Activated CD8-positive, alpha-beta T cell treated with anti-CD3 and anti-CD28 coated beads, Interleukin-2, amount 10 ng/mL, durations not matched to agents 7 days and 5 days (primary cell): Measurements from ENCODE around the gene ATG2A. TPM values are rescaled to one million over a fixed set of nuclear protein-coding genes. Genes with fewer than 3 reads are reported as not detected.

Experiments used
- ATAC-seq: fragments of 150-1000 bp; cut with Tn5 transposase; one replicate; pipeline ENCODE4 v1.10.0; 2021; ENCODE audit warnings: moderate library complexity
- CTCF ChIA-PET: fragments of 350-600 bp; sonication (Branson Sonifier 250); formaldehyde crosslinking; loops from one replicate; lab custom pipeline; 2021; ENCODE audit warnings: antibody characterized with exemption; lab: Charles Lee
- POLR2A ChIA-PET: fragments of 350-600 bp; sonication (Branson Sonifier 250); formaldehyde crosslinking; loops from one replicate; lab custom pipeline; 2021; ENCODE audit warnings: antibody characterized with exemption; lab: Charles Lee
- DNase-seq: peaks from one replicate; pipeline ENCODE4 v3.0.0-alpha.2; 2020
- H3K27ac Mint-ChIP-seq: one replicate; pipeline ENCODE4 v1.8.0; 2021; ENCODE audit warnings: mild to moderate bottlenecking, mixed read lengths
- H3K27me3 Mint-ChIP-seq: one replicate; pipeline ENCODE4 v1.8.0; 2021; ENCODE audit warnings: low read depth, mixed read lengths
- H3K36me3 Mint-ChIP-seq: one replicate; pipeline ENCODE4 v1.8.0; 2021; ENCODE audit warnings: low read depth, mixed read lengths
- H3K4me1 Mint-ChIP-seq: one replicate; pipeline ENCODE4 v1.8.0; 2021; ENCODE audit warnings: low read depth, mixed read lengths
- H3K4me3 Mint-ChIP-seq: one replicate; pipeline ENCODE4 v1.8.0; 2021; ENCODE audit warnings: mild to moderate bottlenecking, mixed read lengths
- H3K9me3 Mint-ChIP-seq: one replicate; pipeline ENCODE4 v1.8.0; 2022; ENCODE audit warnings: mixed read lengths; ENCODE audit not compliant: insufficient read depth
- total RNA-seq, 2 experiments: library from RNA; stranded (reverse); gene quantifications; one replicate each; pipeline ENCODE4 v1.2.3, GENCODE V29; 2021

ATG2A gene
- 10 to 100 TPM; 20.6 to 23.1 TPM for total RNA-seq

DNA sequence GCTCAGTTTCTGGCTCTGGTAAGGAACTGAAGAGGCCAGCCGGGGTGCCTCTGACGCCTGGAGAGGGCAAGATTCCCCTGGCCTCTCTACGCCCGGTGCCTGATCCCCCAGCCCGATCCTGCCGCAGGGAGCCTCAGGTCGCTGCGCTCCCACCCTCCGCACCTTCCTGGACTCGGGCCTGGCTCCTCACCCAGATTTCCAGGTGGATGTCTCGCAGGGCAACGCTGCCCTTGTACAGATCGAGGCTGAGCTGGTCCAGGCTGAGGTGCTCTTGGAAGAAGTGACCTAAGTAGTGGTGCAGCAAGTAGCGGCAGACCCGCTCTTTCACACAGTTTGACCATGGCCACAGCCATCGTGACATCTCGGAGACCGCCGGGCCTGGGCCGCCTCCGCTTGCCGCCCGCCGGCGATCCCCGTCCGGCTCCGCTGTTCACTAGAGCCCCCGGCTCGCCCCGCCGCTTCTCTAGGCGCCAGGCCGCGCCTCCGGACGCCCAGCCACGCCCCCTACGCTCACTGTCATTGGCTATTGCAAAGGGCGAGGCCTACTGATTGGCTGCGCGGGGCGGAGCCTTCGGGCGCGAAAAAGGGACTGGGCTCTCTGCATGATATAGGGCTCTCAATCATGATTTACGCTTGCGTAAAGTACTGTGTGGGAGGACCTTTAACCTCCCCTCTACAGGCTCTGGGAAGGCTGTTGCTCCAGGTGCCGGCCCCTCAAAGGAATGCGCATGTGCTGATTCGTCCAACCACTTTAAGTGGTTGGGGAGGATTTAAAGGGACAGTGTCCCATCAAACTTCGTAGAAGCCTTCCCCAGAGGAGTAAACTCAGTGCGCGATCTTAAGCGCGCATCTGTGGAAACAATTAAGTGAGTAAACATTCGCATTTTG, at the start of gene ATG2A:
TSS of gene ATG2A (minus strand) at position 435 of the 888 bp plus-strand sequence. CDS start at position 361, 74 bp downstream.
- ChIA-PET POLR2A (interaction anchor here (1.0 to 1.4 kb wide), 3 partner anchors 58 to 205 kb away, joined by 3 to 5 read pairs (median 4); partner anchors contain the start of genes FAU, MRPL49 and VPS51), CTCF (interaction anchor here (0.9 to 2.2 kb wide), 10 partner anchors 8 to 193 kb away, joined by 3 to 9 read pairs (median 4); partner anchors contain the start of genes BATF2 and CDC42BPG)
- Mint-ChIP-seq H3K9me3 (no peaks in the 10 kb centered on the region), H3K27ac (peak within 1 kb of the TSS; percentile 97), H3K4me3 (peak within 1 kb of the TSS; percentile 89), H3K36me3 (peaks cover 4% of the 10 kb centered on the region), H3K4me1 (peaks cover 28% of the 10 kb centered on the region), H3K27me3 (no peaks in the 10 kb centered on the region)
- ATAC-seq (peak; percentile 99), DNase-seq (peak; percentile 99)

DNA sequence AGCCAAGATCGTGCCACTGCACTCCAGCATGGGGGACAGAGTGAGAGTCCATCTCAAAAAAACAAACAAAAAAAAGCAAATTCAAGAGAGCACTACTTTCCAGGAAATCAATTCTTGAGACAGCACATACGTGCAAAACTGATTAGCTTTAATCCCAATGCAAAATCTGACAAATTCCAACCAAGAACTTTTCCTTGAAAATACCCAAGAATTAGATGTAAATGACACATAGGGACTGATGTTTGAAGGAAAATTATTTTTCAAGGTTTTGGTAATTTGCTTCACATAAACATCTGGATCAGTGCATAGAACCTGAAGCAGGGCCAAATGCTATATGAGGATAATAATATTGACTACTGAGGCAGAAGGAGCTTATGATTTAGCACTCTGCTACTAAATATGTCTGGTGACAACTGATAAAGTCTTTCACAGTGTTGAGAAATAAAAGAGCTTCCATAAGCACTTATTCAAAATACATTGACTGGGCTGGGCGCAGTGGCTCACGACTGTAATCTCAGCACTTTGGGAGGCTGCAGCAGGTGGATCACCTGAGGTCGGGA, 46.1 kb upstream of the ATG2A start:
- H3K4me1 Mint-ChIP-seq, result peaks cover 4% of the 10 kb centered on the region

DNA sequence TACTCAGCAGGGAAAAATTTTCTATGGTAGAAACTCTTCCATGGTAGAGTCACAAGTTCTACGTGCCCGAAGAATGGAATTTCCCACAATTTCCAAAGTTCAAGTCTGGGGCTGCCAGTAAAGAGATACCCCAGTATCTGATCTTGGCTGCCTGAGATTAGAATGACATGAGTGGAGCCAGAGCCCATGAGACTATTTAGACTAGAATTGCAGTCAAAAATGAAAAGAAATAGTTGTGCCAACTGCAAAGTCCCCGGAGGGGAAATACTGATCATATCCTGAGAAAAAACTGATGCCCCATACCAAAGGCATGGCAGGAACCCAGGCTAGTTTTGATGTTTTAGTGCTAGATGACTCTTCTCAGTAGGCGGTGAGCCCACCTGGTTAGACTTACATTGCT, 43.7 kb upstream of the ATG2A start:
- DNase-seq (no peak), ATAC-seq (no peak)
- no peak overlapping the region for H3K4me3 Mint-ChIP-seq
- peaks cover 4% of the 10 kb centered on the region for H3K4me1 Mint-ChIP-seq
- ChIA-PET CTCF (no interaction called here), POLR2A (no interaction called here)
- no peaks in the 10 kb centered on the region for H3K9me3 Mint-ChIP-seq
- H3K27me3 Mint-ChIP-seq, result peaks cover 2% of the 10 kb centered on the region
- H3K36me3 Mint-ChIP-seq, result no peaks in the 10 kb centered on the region
- H3K27ac Mint-ChIP-seq, result no peak overlapping the region

More for the DNA sequence above, 46.1 kb upstream of the ATG2A start:
- Mint-ChIP-seq H3K36me3 (no peaks in the 10 kb centered on the region), H3K27me3 (peaks cover 2% of the 10 kb centered on the region), H3K9me3 (no peaks in the 10 kb centered on the region), H3K27ac (no peak overlapping the region), H3K4me3 (no peak overlapping the region)
- POLR2A ChIA-PET, result interaction anchor here (0.5 to 0.6 kb wide), 2 partner anchors 34 to 114 kb away, joined by 3 to 6 read pairs; no protein-coding TSS in a partner anchor
- ATAC-seq (no peak), DNase-seq (no peak)
- CTCF ChIA-PET, result interaction anchor here (1.2 to 1.5 kb wide), 3 partner anchors 10 to 50 kb away, joined by 3 to 5 read pairs (median 3); no protein-coding TSS in a partner anchor

DNA sequence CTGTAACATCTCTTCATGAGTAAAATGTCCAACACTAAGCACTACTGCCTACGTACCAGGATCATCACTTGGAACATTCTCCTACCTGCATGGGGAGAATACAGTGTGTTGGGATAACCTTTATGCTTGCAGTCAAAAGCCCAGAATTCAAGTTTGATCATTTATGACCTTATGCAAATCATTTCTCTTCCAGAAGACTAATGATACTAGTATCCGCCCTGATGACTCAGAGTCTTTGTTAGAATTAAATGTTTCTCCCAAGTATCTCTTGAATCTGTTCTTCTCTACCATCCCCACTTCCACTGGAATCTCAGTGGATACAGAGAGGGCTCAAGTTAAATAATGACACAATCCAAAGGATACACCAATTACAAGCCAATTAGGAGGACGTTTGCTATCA, 42.5 kb upstream of the ATG2A start:
- Mint-ChIP-seq H3K36me3 (no peaks in the 10 kb centered on the region), H3K27ac (no peak overlapping the region), H3K27me3 (peaks cover 5% of the 10 kb centered on the region), H3K4me3 (no peak overlapping the region), H3K9me3 (no peaks in the 10 kb centered on the region), H3K4me1 (no peaks in the 10 kb centered on the region)
- no peak for DNase-seq
- ChIA-PET POLR2A (no interaction called here), CTCF (no interaction called here)
- ATAC-seq, result no peak

DNA sequence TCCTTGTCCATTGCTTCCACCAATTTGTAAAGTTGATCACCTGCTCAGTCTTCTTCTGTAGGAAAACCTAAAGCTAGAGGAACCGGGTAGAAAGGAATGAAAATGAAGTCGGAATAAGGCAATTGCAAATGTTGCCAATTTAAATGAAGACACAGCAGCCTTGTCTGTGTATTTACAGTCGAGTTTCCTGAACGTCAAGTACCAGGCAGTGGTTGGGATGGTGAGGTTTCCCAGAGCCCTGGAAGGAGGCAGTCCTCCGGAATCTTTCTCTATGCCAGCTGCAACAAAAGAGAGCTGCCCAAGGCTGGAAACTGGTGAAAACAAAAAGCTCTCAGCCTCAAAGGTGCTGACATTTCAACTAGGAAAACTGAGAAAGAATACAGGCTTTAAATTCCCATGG, 37.2 kb upstream of the ATG2A start:
- Mint-ChIP-seq H3K27ac (no peak overlapping the region), H3K4me3 (no peak overlapping the region), H3K27me3 (peaks cover 6% of the 10 kb centered on the region), H3K9me3 (no peaks in the 10 kb centered on the region), H3K4me1 (no peaks in the 10 kb centered on the region), H3K36me3 (no peaks in the 10 kb centered on the region)
- DNase-seq (no peak), ATAC-seq (no peak)
- ChIA-PET CTCF (interaction anchor here (0.7 kb wide), 2 partner anchors 58 to 163 kb away, joined by 3 read pairs; partner anchors contain the start of gene ZNHIT2), POLR2A (no interaction called here)

DNA sequence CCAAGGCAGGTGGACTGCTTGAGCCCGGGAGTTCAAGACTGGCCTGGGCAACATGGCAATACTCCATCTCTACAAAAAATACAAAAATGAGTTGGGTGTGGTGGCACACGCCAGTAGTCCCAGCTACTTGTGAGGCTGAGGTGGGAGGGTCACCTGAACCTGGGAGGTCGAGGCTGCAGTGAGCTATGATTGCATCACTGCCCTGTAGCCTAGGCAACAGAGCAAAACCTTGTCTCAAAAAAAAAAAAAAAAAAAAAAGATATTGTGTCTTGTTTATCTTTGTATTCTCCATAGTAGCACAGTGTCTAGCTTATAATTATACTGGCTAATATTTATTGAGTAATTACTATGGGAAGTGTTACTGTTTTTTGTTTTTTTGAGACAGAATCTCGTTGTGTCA, 34.5 kb upstream of the ATG2A start:
- DNase-seq (no peak), ATAC-seq (no peak)
- Mint-ChIP-seq H3K27me3 (peaks cover 6% of the 10 kb centered on the region), H3K4me1 (no peaks in the 10 kb centered on the region), H3K4me3 (no peak overlapping the region), H3K9me3 (no peaks in the 10 kb centered on the region), H3K36me3 (no peaks in the 10 kb centered on the region), H3K27ac (no peak overlapping the region)
- ChIA-PET CTCF (no interaction called here), POLR2A (no interaction called here)

DNA sequence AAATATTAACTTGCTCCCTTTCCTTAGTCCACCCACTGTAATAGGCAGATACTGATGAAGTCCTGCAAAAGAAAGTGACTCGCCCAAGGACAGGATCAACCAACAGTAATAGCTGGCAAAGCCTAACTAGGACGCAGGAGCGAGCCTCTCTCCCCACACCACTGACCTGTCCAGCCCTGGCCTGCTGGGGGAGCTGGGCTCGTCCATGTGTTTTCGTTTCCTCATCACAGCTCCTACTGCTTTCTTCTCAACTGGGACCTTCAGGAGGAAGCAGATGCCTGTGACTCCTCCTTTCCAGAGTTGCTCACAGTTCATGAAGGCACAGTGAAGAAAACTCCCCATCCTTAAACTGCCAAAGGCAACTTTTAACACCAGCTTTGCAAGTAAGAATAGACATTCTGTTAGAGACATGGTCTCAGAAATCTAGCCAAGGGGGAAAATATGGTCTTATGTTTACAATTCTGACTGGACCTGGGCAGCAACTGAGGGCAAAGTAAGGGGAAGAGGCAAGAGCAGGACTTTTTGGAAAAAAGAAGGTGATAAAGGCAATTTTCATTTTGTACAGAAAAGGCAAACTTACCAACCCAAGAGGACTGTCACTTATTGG, 30.3 kb upstream of the ATG2A start:
- Mint-ChIP-seq H3K27ac (no peak overlapping the region), H3K9me3 (no peaks in the 10 kb centered on the region), H3K4me3 (no peak overlapping the region), H3K27me3 (peaks cover 20% of the 10 kb centered on the region), H3K4me1 (no peaks in the 10 kb centered on the region), H3K36me3 (no peaks in the 10 kb centered on the region)
- no peak for ATAC-seq
- CTCF ChIA-PET, result no interaction called here
- DNase-seq, result no peak
- POLR2A ChIA-PET, result no interaction called here

DNA sequence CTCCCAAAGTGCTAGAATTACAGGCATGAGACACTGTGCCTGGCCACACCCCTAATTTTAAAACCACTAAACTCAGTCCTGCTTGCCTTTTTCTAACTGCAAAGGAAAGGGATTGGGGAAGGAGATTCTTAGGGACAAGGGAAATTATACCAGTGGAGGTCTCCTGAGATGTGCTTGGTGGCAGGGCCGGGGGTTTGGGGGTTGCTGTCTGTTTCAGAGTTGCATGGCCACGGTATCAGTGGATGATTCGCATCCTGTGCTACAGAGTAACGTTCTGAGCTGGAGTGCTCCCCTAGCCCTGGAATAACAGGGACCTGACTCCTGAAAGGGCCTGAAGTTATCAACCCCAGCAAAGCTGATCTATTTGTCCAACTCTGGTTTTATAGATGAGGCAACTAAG, 19.5 kb upstream of the ATG2A start:
- POLR2A ChIA-PET, result interaction anchor here (0.6 kb wide), 1 partner anchor 210 kb away, joined by 3 read pairs; no protein-coding TSS in a partner anchor
- CTCF ChIA-PET, result no interaction called here

DNA sequence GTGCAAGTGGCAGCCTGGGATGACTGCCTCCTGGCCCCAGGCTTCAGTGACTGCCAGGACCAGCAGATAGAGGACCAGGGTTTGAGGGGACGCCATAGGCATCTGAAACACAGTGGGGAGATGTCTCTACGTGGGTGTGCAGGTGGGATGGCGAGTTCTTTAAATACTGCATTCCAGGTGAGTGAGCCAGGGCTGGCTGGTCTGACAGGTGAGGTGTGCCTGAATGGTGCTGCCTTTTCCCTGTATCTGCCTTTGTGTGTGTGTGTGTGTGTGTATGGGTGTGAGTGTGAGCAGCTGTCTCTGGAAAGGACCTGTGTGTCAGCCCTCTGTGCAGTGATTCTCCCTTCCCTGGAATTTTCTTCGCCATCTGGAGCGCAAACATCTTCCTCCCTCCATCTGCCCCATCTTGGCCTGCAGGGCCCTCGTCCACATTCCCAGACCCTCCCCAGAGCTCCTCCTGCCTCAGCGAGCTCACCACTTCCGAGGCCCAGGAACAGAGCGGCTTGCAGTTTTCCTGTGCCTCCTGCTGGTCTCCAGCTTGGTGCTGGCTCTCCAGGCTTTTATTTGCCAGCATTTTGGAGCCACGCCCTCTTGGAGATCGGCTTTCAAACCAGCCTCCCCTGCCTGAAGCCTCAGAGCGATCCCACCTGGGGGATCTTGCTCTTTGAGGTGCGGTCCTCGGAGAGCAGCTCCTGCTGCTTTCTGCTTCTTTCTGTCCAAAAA, 18.5 kb upstream of the ATG2A start, which contains the start of gene GPHA2:
TSS of gene GPHA2 (minus strand) at position 535 of the 723 bp plus-strand sequence. CDS start at position 102, 433 bp downstream.
- POLR2A ChIA-PET, result interaction anchor here (0.6 kb wide), 1 partner anchor 9 kb away, joined by 3 read pairs; no protein-coding TSS in a partner anchor
- CTCF ChIA-PET, result no interaction called here
- Mint-ChIP-seq H3K27me3 (no peaks in the 10 kb centered on the region), H3K9me3 (no peaks in the 10 kb centered on the region), H3K27ac (no peak within 1 kb of the TSS), H3K4me3 (no peak within 1 kb of the TSS), H3K4me1 (no peaks in the 10 kb centered on the region), H3K36me3 (peaks cover 10% of the 10 kb centered on the region)
- no peak for ATAC-seq
- no peak for DNase-seq

More for the DNA sequence above, 19.5 kb upstream of the ATG2A start:
- Mint-ChIP-seq H3K4me3 (no peak overlapping the region), H3K36me3 (peaks cover 4% of the 10 kb centered on the region), H3K9me3 (no peaks in the 10 kb centered on the region), H3K27ac (no peak overlapping the region), H3K4me1 (no peaks in the 10 kb centered on the region), H3K27me3 (peaks cover 4% of the 10 kb centered on the region)
- no peak for DNase-seq
- no peak for ATAC-seq

DNA sequence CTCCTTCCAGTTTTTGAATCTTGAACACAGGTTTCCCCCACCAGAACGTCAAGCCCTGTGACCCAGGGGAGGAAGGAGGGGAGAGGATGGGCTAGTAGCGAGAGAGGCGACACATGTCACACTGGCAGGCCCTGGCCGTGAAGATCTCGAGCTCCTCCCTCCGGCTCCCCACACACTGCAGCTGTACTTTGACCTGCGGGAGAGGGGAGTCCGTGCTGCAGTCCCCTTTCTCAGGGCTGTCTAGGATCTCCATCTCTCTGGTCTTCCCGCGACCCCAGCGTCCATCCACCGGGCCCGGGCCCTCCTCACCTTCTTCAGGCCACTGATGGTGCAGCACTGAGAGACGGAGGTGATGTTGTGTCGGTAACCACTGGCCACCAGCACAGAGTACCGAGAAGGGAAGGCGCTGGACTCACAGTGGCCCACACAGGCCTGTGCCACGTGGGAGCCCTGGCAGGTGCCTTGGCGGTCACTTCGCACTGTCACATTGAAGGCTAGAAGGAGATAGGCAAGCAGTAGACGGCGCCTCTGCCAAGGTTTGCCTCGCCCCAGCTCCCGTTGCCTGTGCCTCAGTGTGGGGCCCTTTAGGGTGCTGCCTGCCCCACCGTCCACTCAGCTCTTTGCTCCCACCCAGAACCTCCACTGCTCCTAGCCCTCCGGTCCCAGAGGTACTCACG, 17.8 kb upstream of the ATG2A start:
- DNase-seq (no peak), ATAC-seq (no peak)
- no peaks in the 10 kb centered on the region for H3K27me3 Mint-ChIP-seq
- H3K9me3 Mint-ChIP-seq, result no peaks in the 10 kb centered on the region
- ChIA-PET POLR2A (no interaction called here), CTCF (interaction anchor here (1.0 kb wide), 1 partner anchor 87 kb away, joined by 3 read pairs; no protein-coding TSS in a partner anchor)
- H3K27ac Mint-ChIP-seq, result no peak overlapping the region
- no peaks in the 10 kb centered on the region for H3K4me1 Mint-ChIP-seq
- peaks cover 13% of the 10 kb centered on the region for H3K36me3 Mint-ChIP-seq
- no peak overlapping the region for H3K4me3 Mint-ChIP-seq
